NCI-H2227 (cell line): ENCODE measurements around the gene ERI3.
A peak's percentile ranks its signal among the peaks of the same experiment; 100 is the strongest.

ENCODE experiments used
- DNase-seq: peaks from one replicate; lab custom pipeline; 2025; ENCODE audit not compliant: unreplicated experiment; lab: John Stamatoyannopoulos, UW

The ERI3 gene

DNA sequence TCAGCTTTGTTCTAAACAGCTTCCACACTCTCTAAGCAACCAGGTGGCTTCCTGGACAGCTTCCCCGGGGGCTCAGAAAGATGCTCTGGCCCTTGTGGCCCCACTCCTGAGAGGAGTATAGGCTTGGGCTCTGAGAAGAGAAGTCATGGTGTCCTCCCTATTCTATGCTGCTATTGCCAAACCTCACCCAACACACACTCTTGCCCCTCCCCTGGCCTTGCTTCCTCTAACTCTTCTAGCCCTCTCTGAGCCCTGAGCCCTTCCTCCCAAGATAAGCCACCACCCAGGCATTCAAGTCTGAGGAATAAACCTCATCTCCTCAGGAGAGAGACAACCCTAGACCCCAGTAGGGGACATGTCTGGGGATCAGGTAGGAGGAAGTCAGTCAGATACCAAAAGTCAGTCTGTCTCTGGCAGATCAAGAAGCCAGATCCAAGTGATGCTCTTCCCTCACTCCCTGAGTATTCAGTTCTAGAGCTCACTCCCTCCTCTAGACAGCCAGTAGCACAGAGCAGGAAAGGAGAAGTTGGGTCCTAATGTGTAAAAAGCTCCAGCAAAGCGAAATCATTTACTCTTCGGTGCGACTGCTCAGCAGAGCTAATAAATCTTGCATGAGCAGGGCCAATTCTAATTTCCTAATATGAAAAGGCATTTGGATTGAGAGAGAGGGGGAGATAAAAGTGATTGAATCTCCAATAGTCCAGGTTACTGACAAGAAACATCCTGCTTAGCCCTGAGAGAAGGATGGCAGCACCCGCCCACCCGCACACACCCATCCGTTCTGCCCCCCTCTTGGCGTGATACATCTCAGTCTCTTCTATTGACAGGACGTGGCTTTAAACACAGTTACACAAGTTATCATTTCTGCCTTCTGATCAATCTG, 91.2 kb downstream of the ERI3 start:
- no peak for DNase-seq

GRCh38 chr1:44262816-44263567, 92.1 kb downstream of the ERI3 start:
- no peak for DNase-seq

GRCh38 chr1:44262414-44262813, 92.6 kb downstream of the ERI3 start:
- no peak for DNase-seq

DNA sequence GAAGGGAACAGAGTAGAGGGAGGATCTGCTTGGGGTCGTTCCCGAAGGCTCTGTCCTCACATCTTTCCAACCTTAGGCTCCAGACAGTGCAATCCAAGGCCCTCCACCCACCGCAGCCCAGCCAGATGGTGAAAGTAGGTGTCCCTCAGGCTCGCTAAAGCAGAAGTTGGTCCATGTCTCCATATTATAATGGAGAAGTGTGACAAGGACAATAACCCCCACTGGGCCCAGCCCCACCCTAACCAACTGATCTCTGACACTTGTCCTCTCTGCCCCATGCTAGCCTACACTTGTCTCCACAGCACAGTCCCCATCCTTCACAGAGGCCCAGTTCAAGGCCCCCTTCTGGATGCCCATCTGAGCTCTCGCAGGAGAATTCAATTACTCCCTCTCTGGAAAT, 93.1 kb downstream of the ERI3 start:
- DNase-seq, result no peak

DNA sequence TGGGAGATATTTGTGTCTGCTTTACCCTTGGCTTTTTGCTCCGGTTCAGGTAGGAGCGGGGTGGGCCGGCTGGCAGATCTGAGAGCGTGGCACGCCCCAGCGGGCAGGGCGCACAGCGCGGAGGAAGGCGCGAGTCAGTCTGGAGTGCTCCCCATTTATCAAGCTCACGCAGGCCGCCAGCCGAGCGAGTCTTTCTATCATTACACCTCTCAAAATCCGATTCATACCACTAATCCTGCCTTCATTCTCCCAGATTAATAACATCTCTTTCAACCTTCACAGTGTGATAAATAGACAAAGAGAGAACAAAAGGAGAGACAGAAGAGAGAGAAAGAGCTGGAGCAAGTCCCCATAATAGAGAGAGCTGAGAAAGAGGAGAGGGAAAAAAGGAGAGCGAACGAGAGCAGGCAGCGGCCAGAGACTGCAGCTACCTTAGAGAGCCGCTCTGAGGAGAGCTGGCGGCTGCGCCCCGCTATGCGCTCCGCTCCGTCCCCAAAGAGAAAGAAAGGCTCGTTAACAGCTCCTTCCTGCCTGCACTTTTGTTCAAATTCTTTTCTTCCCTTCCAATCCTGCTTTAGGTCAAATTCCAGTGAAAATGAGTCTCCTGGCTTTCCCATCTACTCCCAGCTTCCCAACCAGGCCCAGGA, 93.8 kb downstream of the ERI3 start:
- DNase-seq, result no peak

DNA sequence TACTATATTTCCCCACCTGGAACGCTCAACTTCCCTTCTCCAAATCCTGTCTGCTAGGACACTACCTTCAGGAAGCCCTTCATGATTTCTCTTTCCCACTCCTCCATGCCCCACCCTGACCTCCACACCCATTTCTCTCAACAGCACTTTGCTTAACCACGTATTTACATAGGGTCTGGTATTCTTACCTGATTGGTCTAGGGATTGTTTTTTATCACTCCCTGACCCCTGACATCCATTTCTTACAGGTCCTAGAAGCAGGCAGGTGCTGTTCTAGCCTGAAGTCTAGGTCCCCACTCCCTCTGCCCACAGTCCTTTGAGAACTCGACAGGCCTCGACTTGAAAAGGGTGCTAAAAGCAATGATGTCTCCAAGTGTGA, 94.3 kb downstream of the ERI3 start:
- no peak for DNase-seq

DNA sequence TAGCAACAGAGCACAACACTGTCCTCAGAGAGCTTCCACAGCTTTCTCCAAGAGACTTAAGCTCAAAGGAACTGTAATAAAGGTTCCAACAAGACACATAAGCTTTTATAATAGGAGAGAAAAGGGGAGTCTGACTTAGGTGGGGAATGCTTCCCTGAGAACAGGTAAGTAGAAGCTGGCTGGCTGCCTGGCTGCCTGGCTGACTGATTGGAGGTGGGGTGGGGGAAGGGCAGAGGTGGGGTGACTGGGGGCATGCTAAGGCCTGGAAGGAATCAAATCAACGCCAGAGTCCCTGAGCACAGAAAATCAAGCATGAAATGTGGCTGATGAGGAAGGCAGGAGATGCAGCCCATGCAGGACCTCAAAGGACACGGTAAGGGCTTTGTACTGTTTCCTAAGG, 96.0 kb downstream of the ERI3 start:
- no peak for DNase-seq

GRCh38 chr1:44256762-44257554, 98.1 kb downstream of the ERI3 start:
- DNase-seq, result no peak

- no peak for DNase-seq
Observed at GRCh38 chr1:44254392-44254910, 100.6 kb downstream of the ERI3 start.

GRCh38 chr1:44251989-44252671, 102.9 kb downstream of the ERI3 start:
- peak; percentile 49 for DNase-seq

DNA sequence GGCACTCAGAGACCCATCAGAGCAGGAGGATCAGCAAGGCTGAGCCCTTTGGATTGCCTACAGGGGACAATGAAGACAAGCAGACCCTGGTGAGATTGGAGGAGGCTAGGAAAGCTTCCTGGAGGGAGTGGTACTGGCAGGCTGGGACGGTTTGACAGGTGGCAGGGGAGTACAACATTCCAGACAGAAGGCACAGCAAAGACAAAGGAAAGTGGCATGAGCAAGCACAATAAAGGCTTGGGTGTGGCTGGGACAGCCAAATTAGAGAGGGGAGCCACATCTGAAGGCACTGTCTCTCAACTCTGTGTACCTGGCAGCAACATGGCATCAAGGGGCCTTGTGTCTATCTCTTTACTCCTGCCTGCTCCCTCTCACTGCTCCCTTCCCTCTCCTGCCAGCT, 103.6 kb downstream of the ERI3 start:
- no peak for DNase-seq

GRCh38 chr1:44250068-44250781, 104.8 kb downstream of the ERI3 start:
- DNase-seq, result no peak

DNA sequence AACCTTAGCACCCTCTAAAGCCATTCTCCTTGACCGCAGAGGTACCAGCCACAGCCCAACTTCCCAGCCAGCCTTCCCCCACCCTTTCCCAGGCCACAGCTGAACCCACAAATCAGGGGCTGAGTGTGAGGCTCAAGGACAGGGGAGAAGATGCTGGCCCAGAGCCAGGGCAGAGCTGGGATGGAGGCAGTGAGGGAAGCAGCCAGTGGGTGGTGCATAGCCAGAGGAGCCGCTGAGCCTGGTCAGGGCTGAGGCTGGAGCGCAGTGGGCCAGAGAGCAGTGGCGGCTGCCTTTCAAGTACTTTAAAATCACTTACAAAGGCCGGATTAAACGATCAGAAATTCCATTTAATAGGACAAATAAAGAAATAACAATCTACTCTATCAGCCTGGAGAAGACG, 105.5 kb downstream of the ERI3 start:
- peak; percentile 56 for DNase-seq

DNA sequence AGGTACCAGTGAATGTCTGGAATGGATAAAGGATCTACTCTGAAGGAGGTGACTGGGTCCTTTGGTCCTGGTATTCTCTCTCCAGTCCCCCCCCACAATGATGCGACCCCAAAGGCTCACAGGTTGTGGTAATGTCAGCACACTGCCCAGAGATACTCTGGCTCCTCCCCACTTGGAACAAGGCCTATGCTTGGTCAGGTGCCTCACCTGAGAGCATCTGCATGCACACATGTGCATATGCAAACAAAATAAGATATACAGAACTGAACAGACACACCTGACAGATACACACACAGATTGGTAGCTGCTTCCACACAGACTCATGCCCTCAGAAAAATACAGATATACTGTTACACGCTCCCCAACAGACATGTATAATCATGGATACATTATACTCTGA, 108.3 kb downstream of the ERI3 start:
- DNase-seq, result no peak

DNA sequence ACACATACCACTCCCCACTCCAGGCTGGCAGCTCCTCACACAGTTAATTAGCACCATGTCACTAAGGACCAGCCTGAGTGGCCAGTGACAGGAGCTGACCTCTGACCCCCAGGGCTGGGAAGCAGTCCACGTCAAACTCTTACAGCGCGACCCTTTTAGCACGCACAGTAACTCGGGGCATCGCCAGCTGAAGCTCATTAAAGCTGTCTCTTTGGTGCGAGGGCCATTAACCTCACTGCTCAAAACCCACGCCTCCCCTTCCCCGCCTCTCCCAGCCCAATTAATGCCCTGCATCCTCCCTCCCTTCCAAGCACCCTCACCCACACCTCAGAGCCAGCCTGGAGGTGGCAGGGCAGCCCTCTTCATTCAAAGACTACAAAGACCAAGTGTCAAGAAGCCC, 110.1 kb downstream of the ERI3 start:
- DNase-seq, result no peak

DNA sequence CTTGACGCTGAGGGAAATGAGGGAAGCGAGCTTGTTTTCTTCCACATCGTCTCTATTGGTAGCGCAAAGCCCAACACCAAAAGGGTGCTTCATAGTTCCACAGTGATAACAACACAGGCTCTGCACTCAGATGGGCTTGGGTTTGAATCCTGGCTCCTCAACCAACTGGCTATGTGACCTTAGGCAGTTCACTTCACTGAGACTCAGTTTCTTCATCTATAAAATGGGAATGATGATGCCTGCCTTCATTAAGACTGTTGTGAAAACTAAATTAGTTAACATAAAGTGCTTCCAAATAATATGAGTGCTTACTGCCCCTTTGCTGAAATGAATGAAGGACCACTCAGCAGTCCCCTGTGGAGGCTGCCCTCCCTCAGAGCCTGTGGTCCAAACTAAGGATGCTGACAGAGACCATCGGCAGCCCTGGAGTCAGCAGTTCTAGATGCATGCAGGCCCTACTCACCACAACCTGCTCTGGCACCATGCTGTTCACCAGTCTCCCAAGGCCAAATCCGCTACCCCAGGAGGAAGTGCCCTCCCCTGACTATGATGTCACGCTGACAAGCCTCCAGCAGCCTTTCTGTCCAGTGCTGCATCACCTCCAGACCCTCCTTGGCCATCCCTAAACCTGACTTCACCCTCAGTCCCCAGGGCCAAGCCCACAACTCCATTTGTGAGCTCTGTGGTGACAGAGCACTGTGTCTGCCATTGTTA, 111.1 kb downstream of the ERI3 start:
- DNase-seq, result no peak

DNA sequence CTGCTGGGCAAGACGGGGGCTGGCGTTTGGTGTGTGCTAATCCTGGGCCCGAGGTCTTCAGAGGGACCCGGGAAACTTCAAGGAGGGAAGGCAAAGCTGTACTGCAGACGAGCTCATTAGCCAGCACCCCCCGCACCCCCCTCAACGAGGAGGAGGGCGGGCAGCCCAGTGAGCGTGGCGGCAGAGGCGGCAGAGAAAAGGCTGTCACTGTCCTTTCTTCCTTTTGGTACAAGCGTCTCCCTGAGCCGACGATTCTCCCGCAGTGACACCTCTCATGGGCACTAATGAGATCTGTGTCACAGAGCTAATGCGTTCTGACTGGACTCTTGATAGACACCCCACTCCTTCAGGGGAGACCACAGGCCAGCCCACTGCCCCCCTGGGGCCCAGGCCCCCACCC, 112.3 kb downstream of the ERI3 start:
- no peak for DNase-seq

- peak; percentile 31 for DNase-seq
Observed at GRCh38 chr1:44240802-44241671, 114.0 kb downstream of the ERI3 start.
